IPS-20b (cell line): Measurements from ENCODE around the gene ING1.
"Not testable (repeated sequence)": the region's sequence is repeated elsewhere in the genome, so short reads cannot be mapped to it uniquely, and the experiment has no call there.

ENCODE experiments used
- H3K27ac ChIP-seq: one replicate; pipeline ENCODE4 v1.5.1; 2013; ENCODE audit warnings: low read length
- H3K27me3 ChIP-seq: 2 replicates; pipeline ENCODE4 v1.6.1; 2013; ENCODE audit warnings: mild to moderate bottlenecking, low read length, inconsistent platforms; ENCODE audit not compliant: insufficient read depth
- H3K36me3 ChIP-seq: 2 replicates; pipeline ENCODE4 v1.6.1; 2013; ENCODE audit warnings: low read depth, mild to moderate bottlenecking, inconsistent platforms, low read length, moderate library complexity; ENCODE audit not compliant: insufficient read depth
- H3K4me1 ChIP-seq: 2 replicates; pipeline ENCODE4 v1.6.1; 2013; ENCODE audit warnings: mild to moderate bottlenecking, control low read depth, inconsistent platforms, low read length, moderate library complexity; ENCODE audit not compliant: insufficient read depth
- H3K4me3 ChIP-seq: 2 replicates; pipeline ENCODE4 v1.5.1; 2013; ENCODE audit warnings: mild to moderate bottlenecking, low read length, inconsistent platforms
- H3K9ac ChIP-seq: 2 replicates; pipeline ENCODE4 v1.6.1; 2013; ENCODE audit warnings: low read depth, mild to moderate bottlenecking, inconsistent platforms, low read length, moderate library complexity
- H3K9me3 ChIP-seq: 2 replicates; pipeline ENCODE4 v1.6.1; 2013; ENCODE audit warnings: mild to moderate bottlenecking, low read depth, low read length, inconsistent platforms; ENCODE audit not compliant: insufficient read depth

The ING1 gene

DNA sequence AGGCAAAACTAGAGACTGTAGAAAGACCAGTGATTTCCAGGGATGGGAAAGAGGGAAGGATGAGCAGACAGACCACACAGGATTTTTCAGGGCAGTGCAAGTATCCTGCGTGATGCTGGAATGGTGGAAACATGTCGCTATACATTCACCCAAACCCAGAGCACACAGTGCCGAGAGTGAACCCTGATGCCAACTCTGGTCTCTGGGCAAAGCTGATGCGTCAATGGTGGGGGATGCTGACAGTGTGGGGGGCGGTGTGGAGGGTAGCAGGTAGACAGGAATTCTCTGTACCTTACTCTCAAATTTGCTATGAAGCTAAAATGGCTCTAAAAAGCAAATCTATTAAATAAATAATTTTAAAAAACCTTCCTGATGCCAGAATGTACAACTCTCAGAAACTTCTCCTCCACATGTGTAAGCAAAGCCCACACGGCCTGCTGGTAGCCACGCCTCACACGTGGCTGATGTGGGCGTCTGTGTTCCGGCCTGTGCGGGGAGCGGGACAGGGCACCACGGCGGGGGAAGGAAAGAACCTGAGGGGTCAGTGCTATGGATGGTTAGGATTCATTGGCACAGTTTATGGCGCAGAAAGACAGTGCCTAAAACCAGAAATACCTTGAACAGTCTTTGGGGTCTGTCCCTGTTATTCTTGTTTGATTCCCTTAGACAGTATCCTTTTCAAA, 31.5 kb upstream of the ING1 start:
- Histone ChIP-seq H3K27ac (no peak overlapping the region), H3K27me3 (no peaks in the 10 kb centered on the region), H3K9me3 (no peaks in the 10 kb centered on the region), H3K4me1 (no peaks in the 10 kb centered on the region), H3K36me3 (peaks cover 63% of the 10 kb centered on the region), H3K4me3 (no peak overlapping the region), H3K9ac (no peak overlapping the region)

DNA sequence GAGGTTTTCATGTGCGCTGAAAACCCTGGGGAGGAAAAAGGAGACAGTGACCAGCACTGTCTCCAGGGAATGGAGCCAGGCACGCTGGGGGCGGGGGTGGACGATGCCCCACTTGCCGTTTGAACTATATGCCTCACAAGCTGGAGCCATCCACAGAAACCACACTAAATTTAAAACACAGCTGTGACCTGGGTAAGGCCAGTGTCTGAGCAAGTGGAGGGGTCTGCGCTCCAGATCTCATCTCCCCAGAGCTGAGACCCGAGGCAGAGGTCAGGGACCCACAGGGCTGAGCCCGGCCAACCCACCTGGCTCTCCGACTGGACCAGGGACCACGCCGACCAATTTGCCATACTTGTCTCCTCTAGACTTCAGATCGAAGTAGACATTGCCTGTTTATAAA, 30.8 kb upstream of the ING1 start:
- Histone ChIP-seq H3K27me3 (no peaks in the 10 kb centered on the region), H3K36me3 (peaks cover 67% of the 10 kb centered on the region), H3K4me1 (no peaks in the 10 kb centered on the region), H3K4me3 (no peak overlapping the region), H3K9ac (no peak overlapping the region), H3K27ac (no peak overlapping the region), H3K9me3 (no peaks in the 10 kb centered on the region)

DNA sequence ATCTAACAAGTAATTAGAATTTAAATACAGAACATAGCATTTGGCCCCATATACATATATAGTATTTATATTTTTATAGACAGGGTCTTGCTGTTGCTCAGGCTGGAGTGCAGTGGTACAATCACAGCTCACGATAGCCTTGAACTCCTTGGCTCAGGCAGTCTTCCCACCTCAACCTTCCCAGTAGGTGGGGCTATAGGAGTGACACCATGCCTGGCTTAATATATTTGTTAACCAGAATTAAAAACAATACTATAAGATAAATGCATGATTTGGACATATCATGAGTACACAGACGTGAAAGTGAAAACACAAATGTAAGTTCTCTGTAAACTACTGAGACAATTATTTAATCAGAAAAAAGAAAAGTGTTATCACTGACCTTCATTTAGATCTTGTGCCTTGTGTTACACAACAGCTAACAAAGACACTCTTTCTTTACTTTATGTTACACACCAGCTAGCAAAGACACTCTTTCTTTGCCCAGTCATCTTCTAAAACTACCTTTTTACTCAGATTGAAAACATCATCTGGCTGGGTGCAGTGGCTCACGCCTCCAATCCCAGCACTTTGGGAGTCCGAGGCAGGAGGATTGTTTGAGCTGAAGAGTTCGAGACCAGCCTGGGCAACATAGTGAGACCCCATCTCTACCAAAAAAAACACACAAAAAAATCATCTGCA, 30.2 kb upstream of the ING1 start:
- no peaks in the 10 kb centered on the region for H3K27me3 ChIP-seq
- no peaks in the 10 kb centered on the region for H3K4me1 ChIP-seq
- H3K9ac ChIP-seq, result no peak overlapping the region
- peaks cover 69% of the 10 kb centered on the region for H3K36me3 ChIP-seq
- H3K4me3 ChIP-seq, result no peak overlapping the region
- H3K9me3 ChIP-seq, result no peaks in the 10 kb centered on the region
- no peak overlapping the region for H3K27ac ChIP-seq

DNA sequence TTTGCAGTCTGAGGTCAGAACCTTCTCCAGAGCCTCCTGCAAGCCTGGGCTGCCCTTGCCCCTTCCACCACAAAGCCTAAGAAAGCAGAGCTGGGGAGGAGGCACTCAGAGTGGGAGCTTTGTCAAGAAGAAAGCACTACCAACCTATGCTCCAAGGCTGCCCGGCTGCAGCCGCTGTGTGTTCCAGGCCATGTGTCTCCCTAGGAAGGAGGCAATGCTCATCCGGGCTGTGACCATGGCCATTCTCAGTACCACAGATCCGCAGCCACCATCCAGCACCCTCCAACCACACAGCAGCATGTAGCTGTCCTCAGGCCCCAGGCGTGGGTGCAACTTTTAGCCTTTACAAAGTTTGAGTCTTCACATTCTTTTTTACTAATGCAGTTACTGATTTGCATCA, 29.6 kb upstream of the ING1 start:
- no peak overlapping the region for H3K27ac ChIP-seq
- H3K36me3 ChIP-seq, result peaks cover 63% of the 10 kb centered on the region
- no peaks in the 10 kb centered on the region for H3K4me1 ChIP-seq
- no peak overlapping the region for H3K9ac ChIP-seq
- no peaks in the 10 kb centered on the region for H3K9me3 ChIP-seq
- no peak overlapping the region for H3K4me3 ChIP-seq
- H3K27me3 ChIP-seq, result no peaks in the 10 kb centered on the region

DNA sequence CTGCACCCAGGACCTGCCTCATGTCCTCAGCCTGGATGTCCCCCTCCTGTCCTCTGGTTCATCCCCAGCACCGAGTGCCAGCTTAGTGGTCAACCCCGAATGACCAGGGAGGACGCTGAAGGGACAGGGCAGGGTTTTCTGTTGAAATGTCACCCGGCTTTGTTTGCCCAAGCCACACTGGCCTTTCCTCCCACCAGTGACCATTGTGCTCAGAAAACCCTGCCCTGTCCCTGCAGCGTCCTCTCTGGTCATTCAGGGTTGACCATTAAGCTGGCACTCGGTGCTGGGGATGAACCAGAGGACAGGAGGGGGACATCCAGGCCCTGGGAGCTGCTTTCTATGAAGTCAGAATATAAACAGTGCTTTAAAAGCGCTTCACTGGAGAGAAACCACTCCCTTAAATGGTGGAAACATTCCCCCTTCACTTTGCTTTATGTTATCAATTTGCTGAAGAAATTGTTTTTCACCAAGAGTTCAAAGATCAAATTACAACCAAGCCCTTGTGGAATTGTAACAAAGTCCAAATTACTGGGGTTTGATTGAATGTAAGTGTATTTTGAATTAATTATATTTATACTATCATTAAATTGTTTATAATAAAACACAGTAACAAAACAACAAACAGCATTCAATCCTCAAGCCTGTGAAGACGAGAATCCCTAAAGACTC, 29.0 kb upstream of the ING1 start:
- H3K36me3 ChIP-seq, result peaks cover 65% of the 10 kb centered on the region
- H3K4me3 ChIP-seq, result no peak overlapping the region
- H3K9me3 ChIP-seq, result no peaks in the 10 kb centered on the region
- no peak overlapping the region for H3K9ac ChIP-seq
- H3K27ac ChIP-seq, result no peak overlapping the region
- H3K4me1 ChIP-seq, result no peaks in the 10 kb centered on the region
- H3K27me3 ChIP-seq, result no peaks in the 10 kb centered on the region

DNA sequence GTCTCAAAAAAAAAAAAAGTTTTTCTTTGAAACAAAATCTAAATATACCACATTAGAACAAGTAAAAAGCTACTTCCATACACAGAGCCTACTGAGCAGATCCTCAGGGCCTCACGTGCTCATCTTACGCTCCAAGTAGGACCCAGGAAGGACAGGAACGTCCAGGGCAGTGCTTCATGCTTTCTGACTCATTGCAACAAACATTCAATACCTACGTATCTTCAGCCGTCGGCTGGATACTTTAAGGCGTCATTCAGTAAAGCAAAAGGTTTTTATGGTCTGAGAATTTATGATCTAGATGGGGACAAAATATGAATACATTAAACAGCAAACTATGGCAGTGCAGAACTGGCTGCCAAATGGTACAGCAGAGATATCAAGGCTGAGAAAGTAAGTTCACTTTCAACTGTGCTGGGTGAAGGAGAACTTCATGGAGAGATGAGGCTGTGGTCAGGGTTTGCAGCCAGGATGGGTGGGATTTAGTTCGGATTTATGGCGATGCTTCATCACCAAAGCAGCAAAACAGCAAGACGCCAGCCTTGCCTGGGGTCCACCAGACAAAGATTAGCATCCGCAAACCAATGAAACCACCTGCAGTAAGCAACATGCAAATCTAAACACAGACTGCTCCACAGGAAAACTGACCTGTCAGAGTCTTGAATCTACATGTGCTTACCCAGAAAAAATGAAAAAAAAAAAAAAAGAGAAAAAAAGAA, 28.0 kb upstream of the ING1 start:
- no peak overlapping the region for H3K4me3 ChIP-seq
- no peaks in the 10 kb centered on the region for H3K4me1 ChIP-seq
- H3K27ac ChIP-seq, result no peak overlapping the region
- peaks cover 67% of the 10 kb centered on the region for H3K36me3 ChIP-seq
- no peaks in the 10 kb centered on the region for H3K9me3 ChIP-seq
- H3K27me3 ChIP-seq, result no peaks in the 10 kb centered on the region
- no peak overlapping the region for H3K9ac ChIP-seq

DNA sequence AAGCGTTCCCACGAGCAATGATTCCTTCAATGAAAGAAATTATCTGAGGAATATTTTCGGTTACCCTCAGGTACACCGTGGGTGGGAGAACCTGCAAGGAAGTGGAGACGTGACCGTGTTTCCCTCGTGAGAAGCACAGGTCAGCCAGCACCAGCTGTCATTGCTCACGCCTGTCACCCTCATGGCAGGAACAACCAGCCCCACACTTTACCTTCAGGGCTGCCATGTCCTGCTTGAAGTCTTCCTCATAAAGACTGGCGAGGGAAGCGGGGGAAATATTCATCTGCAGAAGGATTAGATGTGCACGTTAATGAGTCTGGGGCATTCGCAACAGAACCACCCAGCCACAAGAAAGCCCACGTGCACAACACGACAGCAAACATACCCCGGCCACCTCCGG, 25.8 kb upstream of the ING1 start:
- no peaks in the 10 kb centered on the region for H3K4me1 ChIP-seq
- no peaks in the 10 kb centered on the region for H3K27me3 ChIP-seq
- H3K9ac ChIP-seq, result no peak overlapping the region
- no peaks in the 10 kb centered on the region for H3K9me3 ChIP-seq
- no peak overlapping the region for H3K4me3 ChIP-seq
- H3K36me3 ChIP-seq, result peaks cover 52% of the 10 kb centered on the region
- H3K27ac ChIP-seq, result no peak overlapping the region

DNA sequence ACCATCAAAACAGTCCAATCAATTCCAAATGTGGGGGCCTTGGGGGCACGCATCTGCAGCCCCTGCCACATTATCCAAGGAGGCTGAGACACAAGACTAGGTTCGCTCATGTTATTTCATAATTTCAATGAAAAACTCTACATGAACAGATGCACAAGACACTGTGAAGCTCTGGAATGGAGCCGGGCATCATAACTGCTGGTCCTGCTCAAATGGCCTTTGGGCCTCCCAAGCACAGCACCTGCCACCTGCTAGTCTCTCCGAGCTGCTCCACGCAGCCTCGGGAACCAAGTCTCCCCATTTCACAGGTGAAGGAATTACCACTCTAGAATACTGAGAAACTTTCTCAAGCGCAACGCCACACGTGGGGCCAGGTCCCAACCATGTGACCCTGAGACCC, 24.5 kb upstream of the ING1 start:
- Histone ChIP-seq H3K36me3 (peaks cover 47% of the 10 kb centered on the region), H3K27me3 (no peaks in the 10 kb centered on the region), H3K9ac (no peak overlapping the region), H3K27ac (no peak overlapping the region), H3K9me3 (no peaks in the 10 kb centered on the region), H3K4me1 (no peaks in the 10 kb centered on the region), H3K4me3 (no peak overlapping the region)

DNA sequence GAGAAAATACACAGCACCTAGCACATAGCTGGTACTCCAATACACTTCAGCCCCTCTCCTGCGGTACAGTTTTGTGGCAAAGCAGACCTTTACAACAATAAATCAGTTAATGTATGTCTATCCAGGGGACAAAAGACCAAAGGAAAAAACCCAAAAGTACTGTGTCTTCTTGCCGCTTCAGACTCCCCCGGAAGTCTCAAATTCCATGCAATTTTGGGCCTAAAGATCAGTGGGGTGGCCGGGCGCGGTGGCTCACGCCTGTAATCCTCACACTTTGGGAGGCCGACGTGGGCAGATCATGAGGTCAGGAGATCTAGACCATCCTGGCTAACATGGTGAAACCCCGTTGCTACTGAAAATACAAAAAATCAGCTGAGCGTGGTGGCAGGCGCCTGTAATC, 23.8 kb upstream of the ING1 start:
- Histone ChIP-seq H3K36me3 (peaks cover 41% of the 10 kb centered on the region), H3K9ac (no peak overlapping the region), H3K27ac (no peak overlapping the region), H3K27me3 (no peaks in the 10 kb centered on the region), H3K4me1 (no peaks in the 10 kb centered on the region), H3K9me3 (no peaks in the 10 kb centered on the region), H3K4me3 (no peak overlapping the region)

DNA sequence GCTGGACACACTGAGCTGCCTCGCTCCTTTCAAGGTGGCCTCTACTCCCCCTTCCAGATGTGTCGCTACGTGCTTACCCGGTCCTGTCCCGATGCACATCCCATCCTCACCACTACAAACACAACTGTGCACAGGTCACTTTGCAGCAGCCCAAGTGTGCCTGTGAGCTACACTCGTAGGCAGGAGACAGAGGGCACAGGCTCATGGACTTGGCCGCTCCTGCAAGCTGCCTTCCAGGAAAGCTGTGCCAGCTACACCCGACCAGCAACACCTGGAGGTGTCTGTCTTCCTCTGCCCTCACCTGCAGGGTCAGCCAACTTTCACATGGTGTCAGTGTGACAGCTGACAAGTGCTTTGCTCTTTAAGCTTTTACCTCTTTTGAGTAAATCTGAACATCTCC, 23.0 kb upstream of the ING1 start:
- H3K4me1 ChIP-seq, result no peaks in the 10 kb centered on the region
- H3K27ac ChIP-seq, result no peak overlapping the region
- peaks cover 34% of the 10 kb centered on the region for H3K36me3 ChIP-seq
- no peak overlapping the region for H3K9ac ChIP-seq
- H3K27me3 ChIP-seq, result no peaks in the 10 kb centered on the region
- H3K9me3 ChIP-seq, result no peaks in the 10 kb centered on the region
- no peak overlapping the region for H3K4me3 ChIP-seq

DNA sequence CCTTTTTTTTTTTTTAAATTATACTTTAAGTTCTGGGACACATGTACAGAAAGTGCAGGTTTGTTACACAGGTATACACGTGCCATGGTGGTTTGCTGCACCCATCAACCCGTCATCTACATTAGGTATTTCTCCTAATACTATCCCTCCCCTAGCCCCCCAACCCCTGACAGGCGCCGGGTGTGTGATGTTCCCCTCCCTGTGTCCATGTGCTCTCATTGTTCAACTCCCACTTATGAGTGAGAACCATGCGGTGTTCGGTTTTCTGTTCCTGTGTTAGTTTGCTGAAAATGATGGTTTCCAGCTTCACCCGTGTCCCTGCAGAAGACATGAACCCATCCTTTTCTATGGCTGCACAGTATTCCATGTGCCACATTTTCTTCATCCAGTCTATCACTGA, 17.7 kb upstream of the ING1 start:
- H3K27me3 ChIP-seq, H3K9me3 ChIP-seq, H3K4me1 ChIP-seq, H3K9ac ChIP-seq, H3K27ac ChIP-seq, H3K4me3 ChIP-seq: not testable (repeated sequence)
- H3K36me3 ChIP-seq, result peaks cover 48% of the 10 kb centered on the region
